ENCODE results near the gene APOA4. TPM values are rescaled to one million over a fixed set of nuclear protein-coding genes. Genes with fewer than 3 reads are reported as not detected.

Gene APOA4
- total and polyA plus RNA-seq, 2 experiments from 2014 or later: 0.86 to 2.1 TPM

GRCh38 chr11:116867619-116868018 lies 44.5 kb upstream of the APOA4 start:
- no peak for TF ChIP-seq CTCF (IDR thresholded peaks at IDR 0.05; ENCODE audit: low read depth, low read length)
- H3K9me3 ChIP-seq (ENCODE audit: low read depth): no peaks in the 10 kb centered on the region
- peaks cover 58% of the 10 kb centered on the region for H3K36me3 ChIP-seq

DNA sequence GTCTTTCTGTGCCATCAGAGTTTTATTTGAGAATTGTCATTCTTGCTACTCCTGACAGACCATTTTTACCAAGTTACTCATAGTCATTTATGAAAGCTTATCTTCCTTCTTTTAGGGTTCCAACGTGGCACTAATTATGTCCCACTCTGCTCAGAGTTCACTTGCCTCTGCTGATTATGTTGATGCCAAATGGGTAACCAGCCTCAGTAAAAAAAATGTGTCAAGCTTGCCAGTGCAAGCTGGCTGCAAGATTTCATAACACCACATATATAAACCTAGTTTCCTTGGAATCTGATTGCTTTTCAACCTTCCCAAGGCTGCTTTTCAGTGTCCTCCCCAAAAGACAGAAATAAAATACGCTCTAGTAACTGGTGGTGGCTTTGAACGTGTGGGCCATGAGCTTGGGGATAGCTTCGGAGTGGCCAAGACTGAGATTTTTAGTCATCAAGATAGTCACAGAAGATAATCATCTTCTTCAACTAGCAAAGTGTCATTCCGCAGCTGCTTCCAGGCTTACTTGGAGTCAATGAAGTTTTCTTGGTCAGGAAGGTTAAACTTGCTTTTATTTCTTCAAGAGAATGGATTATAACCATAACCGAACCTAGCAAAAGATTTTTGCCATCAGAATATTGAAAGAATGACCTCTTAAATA lies 43.8 kb upstream of the APOA4 start:
- TF ChIP-seq CTCF (IDR thresholded peaks at IDR 0.05; ENCODE audit: low read depth, low read length): no peak

More at GRCh38 chr11:116867619-116868018, 44.5 kb upstream of the APOA4 start:
- DNase-seq (ENCODE audit: low read depth in 1 of 2, low spot score in 1 of 2): no peak
- H3K27me3 ChIP-seq: no peaks in the 10 kb centered on the region
- H3K4me1 ChIP-seq (ENCODE audit: low read depth): no peaks in the 10 kb centered on the region
- no peak overlapping the region for H3K4me3 ChIP-seq
- H3K27ac ChIP-seq: peak overlapping the region; percentile 36

DNA sequence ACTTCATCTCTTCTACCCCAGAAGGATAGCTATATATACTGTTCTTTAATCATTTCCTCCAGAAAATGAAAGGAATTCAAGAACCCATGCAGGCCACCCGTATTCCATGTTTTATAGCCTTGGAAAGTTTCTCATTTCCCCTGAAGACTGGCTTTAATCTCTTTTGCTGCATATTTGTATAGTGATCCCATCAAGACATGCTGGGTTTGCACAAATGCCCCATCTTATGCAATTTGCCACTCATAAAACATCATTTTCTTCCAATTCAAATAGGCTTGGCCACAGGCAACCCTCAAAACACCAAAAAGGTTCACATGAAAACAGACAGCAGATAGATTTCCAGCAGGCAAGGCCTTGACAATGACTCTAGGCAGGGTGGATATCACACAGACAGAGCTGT lies 42.6 kb upstream of the APOA4 start:
- no peak for DNase-seq (ENCODE audit: low read depth in 1 of 2, low spot score in 1 of 2)
- H3K27me3 ChIP-seq: no peaks in the 10 kb centered on the region
- no peaks in the 10 kb centered on the region for H3K4me1 ChIP-seq (ENCODE audit: low read depth)
- H3K9me3 ChIP-seq (ENCODE audit: low read depth): no peaks in the 10 kb centered on the region
- no peak for TF ChIP-seq CTCF (IDR thresholded peaks at IDR 0.05; ENCODE audit: low read depth, low read length)
- no peak overlapping the region for H3K4me3 ChIP-seq
- H3K27ac ChIP-seq: no peak overlapping the region
- H3K36me3 ChIP-seq: peaks cover 65% of the 10 kb centered on the region

More for the DNA sequence above, 43.8 kb upstream of the APOA4 start:
- DNase-seq (ENCODE audit: low read depth in 1 of 2, low spot score in 1 of 2): no peak
- H3K27me3 ChIP-seq: no peaks in the 10 kb centered on the region
- H3K4me1 ChIP-seq (ENCODE audit: low read depth): no peaks in the 10 kb centered on the region
- no peak overlapping the region for H3K4me3 ChIP-seq
- peaks cover 59% of the 10 kb centered on the region for H3K36me3 ChIP-seq
- no peaks in the 10 kb centered on the region for H3K9me3 ChIP-seq (ENCODE audit: low read depth)
- H3K27ac ChIP-seq: no peak overlapping the region

GRCh38 chr11:116864531-116864930 lies 41.4 kb upstream of the APOA4 start:
- no peak for TF ChIP-seq CTCF (IDR thresholded peaks at IDR 0.05; ENCODE audit: low read depth, low read length)
- no peaks in the 10 kb centered on the region for H3K9me3 ChIP-seq (ENCODE audit: low read depth)
- peaks cover 67% of the 10 kb centered on the region for H3K36me3 ChIP-seq
- H3K27ac ChIP-seq: no peak overlapping the region
- H3K4me3 ChIP-seq: no peak overlapping the region
- H3K4me1 ChIP-seq (ENCODE audit: low read depth): no peaks in the 10 kb centered on the region
- no peaks in the 10 kb centered on the region for H3K27me3 ChIP-seq
- DNase-seq (ENCODE audit: low read depth in 1 of 2, low spot score in 1 of 2): no peak

GRCh38 chr11:116862951-116863350 lies 39.8 kb upstream of the APOA4 start:
- Histone ChIP-seq H3K4me3 (no peak overlapping the region), H3K36me3 (peaks cover 76% of the 10 kb centered on the region), H3K27ac (no peak overlapping the region), H3K27me3 (no peaks in the 10 kb centered on the region), H3K4me1 (ENCODE audit: low read depth) (no peaks in the 10 kb centered on the region), H3K9me3 (ENCODE audit: low read depth) (no peaks in the 10 kb centered on the region)
- no peak for DNase-seq (ENCODE audit: low read depth in 1 of 2, low spot score in 1 of 2)
- TF ChIP-seq CTCF (IDR thresholded peaks at IDR 0.05; ENCODE audit: low read depth, low read length): no peak
